ENCODE measurements around the gene CCDC200. TPM values are rescaled to one million over a fixed set of nuclear protein-coding genes. Genes with fewer than 3 reads are reported as not detected.

The CCDC200 gene
- total and polyA plus RNA-seq, 2 of the 13 experiments (the other 11 are each of a cell fraction or from before 2014, with no cell fraction given): not detected

- TF ChIP-seq CTCF (CRISPR knock-in tag; IDR thresholded peaks at IDR 0.05) (peak; percentile 68), ZNF841 (CRISPR knock-in tag; IDR thresholded peaks at IDR 0.05; ENCODE audit: borderline replicate concordance) (no peak), RFX5 (IDR thresholded peaks at IDR 0.05; ENCODE audit: low read depth, low read length) (no peak), DNMT3B (CRISPR knock-in tag; conservative IDR thresholded peaks at IDR 0.05) (no peak; the same call in 1 of the 2 replicates), ZNF670 (CRISPR knock-in tag; IDR thresholded peaks at IDR 0.05; ENCODE audit: borderline replicate concordance) (no peak), ETV5 (CRISPR knock-in tag; IDR thresholded peaks at IDR 0.05; ENCODE audit: borderline replicate concordance) (peak; percentile 70; the same call in 1 of the 2 replicates), SIX1 (CRISPR knock-in tag; IDR thresholded peaks at IDR 0.05; ENCODE audit: borderline replicate concordance) (peak; percentile 91), ZNF614 (CRISPR knock-in tag; IDR thresholded peaks at IDR 0.05; ENCODE audit: borderline replicate concordance) (no peak), ZFP91 (CRISPR knock-in tag; IDR thresholded peaks at IDR 0.05; ENCODE audit: borderline replicate concordance) (no peak), ZNF329 (CRISPR knock-in tag; IDR thresholded peaks at IDR 0.05; ENCODE audit: low read depth) (no peak), IRX3 (CRISPR knock-in tag; IDR thresholded peaks at IDR 0.05; ENCODE audit: borderline replicate concordance, low read depth) (no peak), FOXP4 (CRISPR knock-in tag; IDR thresholded peaks at IDR 0.05) (peak; percentile 28; the same call in 1 of the 2 replicates), MTA3 (CRISPR knock-in tag; IDR thresholded peaks at IDR 0.05) (no peak), NR2F6 (IDR thresholded peaks at IDR 0.05) (no peak), NR2F6 (CRISPR knock-in tag; IDR thresholded peaks at IDR 0.05) (peak; percentile 29), GABPA (IDR thresholded peaks at IDR 0.05; ENCODE audit: low read depth, low read length) (no peak), GABPA (CRISPR knock-in tag; IDR thresholded peaks at IDR 0.05; ENCODE audit: low read depth) (peak; percentile 71), TERF1 (CRISPR knock-in tag; IDR thresholded peaks at IDR 0.05) (no peak), ZBTB1 (CRISPR knock-in tag; IDR thresholded peaks at IDR 0.05; ENCODE audit: borderline replicate concordance) (no peak), RCOR2 (CRISPR knock-in tag; IDR thresholded peaks at IDR 0.05) (no peak)
Observed at GRCh38 chr17:43171586-43172487, 56.6 kb downstream of the CCDC200 start (continued).

Measured in HepG2 (cell line).